Neural progenitor cell (in vitro differentiated cells): ENCODE measurements around the gene MARCHF2.

Experiments
- CTCF ChIP-seq: fragments of 200-600 bp; sonication (generic); IDR thresholded peaks from 2 replicates; pipeline ENCODE4 v1.5.1; 2017; ENCODE audit warnings: antibody characterized with exemption, mild to moderate bottlenecking
- EZH2phosphoT487 ChIP-seq: fragments of 200-600 bp; sonication (generic); IDR thresholded peaks from 2 replicates; pipeline ENCODE4 v1.6.1; 2017; ENCODE audit warnings: antibody characterized with exemption

- TF ChIP-seq CTCF = peak; percentile 36
- no peak for TF ChIP-seq EZH2phosphoT487
These were observed 43.0 kb downstream of the MARCHF2 start for GRCh38 chr19:8456064-8456463.
